ENCODE measurements around the gene ZFP92.

DNA sequence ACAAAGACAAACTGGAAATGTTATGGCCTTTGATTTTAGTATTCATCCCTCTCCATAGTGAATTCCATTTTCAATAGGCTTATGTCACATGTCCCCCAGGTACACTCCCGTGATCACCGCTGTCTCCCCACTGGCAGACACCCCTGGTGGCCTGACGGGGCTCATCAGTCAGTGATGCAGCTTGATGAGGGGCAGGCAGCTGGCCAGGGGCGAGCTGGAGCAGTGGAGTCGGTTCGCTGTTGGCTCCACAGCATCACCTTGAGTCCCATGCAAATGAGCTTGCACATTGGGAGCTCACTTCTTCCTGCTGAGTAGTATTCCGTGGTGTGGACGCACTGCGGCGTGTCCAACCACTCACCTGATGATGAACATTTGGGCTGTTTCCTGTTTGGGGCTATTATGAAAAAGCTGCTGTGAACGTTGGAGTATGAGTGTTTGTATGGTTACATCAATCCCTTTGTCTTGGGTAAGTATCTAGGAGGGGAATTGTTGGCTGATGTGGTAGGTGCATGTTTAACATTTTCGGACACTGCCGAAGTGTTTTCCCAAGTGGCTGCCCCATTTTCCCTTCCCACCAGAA is 29.4 kb downstream of the ZFP92 start:
- TF ChIP-seq, protein P1, sequence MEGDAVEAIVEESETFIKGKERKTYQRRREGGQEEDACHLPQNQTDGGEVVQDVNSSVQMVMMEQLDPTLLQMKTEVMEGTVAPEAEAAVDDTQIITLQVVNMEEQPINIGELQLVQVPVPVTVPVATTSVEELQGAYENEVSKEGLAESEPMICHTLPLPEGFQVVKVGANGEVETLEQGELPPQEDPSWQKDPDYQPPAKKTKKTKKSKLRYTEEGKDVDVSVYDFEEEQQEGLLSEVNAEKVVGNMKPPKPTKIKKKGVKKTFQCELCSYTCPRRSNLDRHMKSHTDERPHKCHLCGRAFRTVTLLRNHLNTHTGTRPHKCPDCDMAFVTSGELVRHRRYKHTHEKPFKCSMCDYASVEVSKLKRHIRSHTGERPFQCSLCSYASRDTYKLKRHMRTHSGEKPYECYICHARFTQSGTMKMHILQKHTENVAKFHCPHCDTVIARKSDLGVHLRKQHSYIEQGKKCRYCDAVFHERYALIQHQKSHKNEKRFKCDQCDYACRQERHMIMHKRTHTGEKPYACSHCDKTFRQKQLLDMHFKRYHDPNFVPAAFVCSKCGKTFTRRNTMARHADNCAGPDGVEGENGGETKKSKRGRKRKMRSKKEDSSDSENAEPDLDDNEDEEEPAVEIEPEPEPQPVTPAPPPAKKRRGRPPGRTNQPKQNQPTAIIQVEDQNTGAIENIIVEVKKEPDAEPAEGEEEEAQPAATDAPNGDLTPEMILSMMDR (conservative IDR thresholded peaks at IDR 0.05 in 1 of 2, IDR thresholded peaks at IDR 0.05 in 1 of 2; ENCODE audit: extremely low read depth in 1 of 2, insufficient read depth in 1 of 2, low read depth in 1 of 2, low read length in 2 of 2) = no peak
- TF ChIP-seq EZH2 (IDR thresholded peaks at IDR 0.05; ENCODE audit: borderline replicate concordance, low read length) = no peak

Data from mammary epithelial cell (primary cell).